ENCODE data around the gene DCAF5. TPM values are rescaled to one million over a fixed set of nuclear protein-coding genes. Genes with fewer than 3 reads are reported as not detected.

Gene DCAF5
- total RNA-seq, 3 donors from 2014 or later, result 40.4 to 45.0 (median 43.3) TPM

- no peaks in the 10 kb centered on the region for H3K9me3 ChIP-seq
- H3K27me3 ChIP-seq, result no peaks in the 10 kb centered on the region
- intact Hi-C loops (cut with DNase I; ENCODE audit: low total_unique reads), result no loop called here
- H3K27ac ChIP-seq, result peak overlapping the region; percentile 55 to 75
- peak; percentile 58 to 74 for DNase-seq (ENCODE audit: low spot score in 2 of 2)
- H3K4me3 ChIP-seq, result peak overlapping the region in 1 of 3 donors; percentile 15
- TF ChIP-seq POLR2AphosphoS5 (IDR thresholded peaks at IDR 0.05) (peak; percentile 40 to 90 (median 81)), POLR2A (IDR thresholded peaks at IDR 0.05) (no peak), CTCF (IDR thresholded peaks at IDR 0.05) (no peak)
- peaks cover 7 to 10% of the 10 kb centered on the region in 2 donors for H3K4me1 ChIP-seq
- no peaks in the 10 kb centered on the region for H3K36me3 ChIP-seq
These were observed 147.3 kb downstream of the DCAF5 start for GRCh38 chr14:69005432-69006148.

GRCh38 chr14:69004731-69005431, 148.0 kb downstream of the DCAF5 start:
- TF ChIP-seq CTCF (IDR thresholded peaks at IDR 0.05) (no peak), POLR2A (IDR thresholded peaks at IDR 0.05) (no peak), POLR2AphosphoS5 (IDR thresholded peaks at IDR 0.05) (no peak)
- no peaks in the 10 kb centered on the region for H3K27me3 ChIP-seq
- no peaks in the 10 kb centered on the region for H3K36me3 ChIP-seq
- H3K4me1 ChIP-seq, result peaks cover 7 to 10% of the 10 kb centered on the region in 2 donors
- DNase-seq (ENCODE audit: low spot score in 2 of 2), result no peak
- peak overlapping the region in 1 of 2 donors; percentile 75 for H3K27ac ChIP-seq
- intact Hi-C loops (cut with DNase I; ENCODE audit: low total_unique reads), result no loop called here
- H3K4me3 ChIP-seq, result no peak overlapping the region
- H3K9me3 ChIP-seq, result no peaks in the 10 kb centered on the region

GRCh38 chr14:69003626-69004025, 149.3 kb downstream of the DCAF5 start:
- DNase-seq (ENCODE audit: low spot score in 2 of 2), result no peak
- Histone ChIP-seq H3K4me3 (no peak overlapping the region), H3K27me3 (no peaks in the 10 kb centered on the region), H3K4me1 (peaks cover 7 to 10% of the 10 kb centered on the region in 2 donors), H3K36me3 (no peaks in the 10 kb centered on the region), H3K27ac (no peak overlapping the region), H3K9me3 (no peaks in the 10 kb centered on the region)
- TF ChIP-seq POLR2A (IDR thresholded peaks at IDR 0.05), result no peak
- TF ChIP-seq POLR2AphosphoS5 (IDR thresholded peaks at IDR 0.05), result no peak
- no peak for TF ChIP-seq CTCF (IDR thresholded peaks at IDR 0.05)
- intact Hi-C loops (cut with DNase I; ENCODE audit: low total_unique reads), result no loop called here

GRCh38 chr14:69002069-69002468, 150.8 kb downstream of the DCAF5 start:
- Histone ChIP-seq H3K27ac (no peak overlapping the region), H3K4me1 (peaks cover 7 to 10% of the 10 kb centered on the region in 2 donors), H3K4me3 (no peak overlapping the region), H3K27me3 (no peaks in the 10 kb centered on the region), H3K9me3 (no peaks in the 10 kb centered on the region), H3K36me3 (no peaks in the 10 kb centered on the region)
- no peak for DNase-seq (ENCODE audit: low spot score in 2 of 2)
- intact Hi-C loops (cut with DNase I; ENCODE audit: low total_unique reads), result no loop called here
- TF ChIP-seq POLR2A (IDR thresholded peaks at IDR 0.05) (no peak), CTCF (IDR thresholded peaks at IDR 0.05) (peak in 2 of 3 donors; percentile 25)

- Histone ChIP-seq H3K9me3 (no peaks in the 10 kb centered on the region), H3K36me3 (no peaks in the 10 kb centered on the region), H3K27ac (no peak overlapping the region), H3K4me3 (no peak overlapping the region), H3K27me3 (no peaks in the 10 kb centered on the region), H3K4me1 (peaks cover 7 to 10% of the 10 kb centered on the region in 2 donors)
- no peak for DNase-seq (ENCODE audit: low spot score in 2 of 2)
- TF ChIP-seq POLR2AphosphoS5 (IDR thresholded peaks at IDR 0.05), result no peak
- no peak for TF ChIP-seq CTCF (IDR thresholded peaks at IDR 0.05)
- no peak for TF ChIP-seq POLR2A (IDR thresholded peaks at IDR 0.05)
- intact Hi-C loops (cut with DNase I; ENCODE audit: low total_unique reads), result no loop called here
These were observed 151.5 kb downstream of the DCAF5 start for GRCh38 chr14:69001375-69001774.
